SK-N-SH treated with all-trans-retinoic acid at 6 μM for 48 hours (cell line): ENCODE measurements around the gene TLCD5.

ENCODE experiments used
- ATAC-seq: fragments of 200-7000 bp; cut with Tn5 transposase; 3 replicates; pipeline ENCODE4 v1.9.1; 2020; ENCODE audit warnings: mild to moderate bottlenecking, moderate library complexity
- ARNTL ChIP-seq: fragments of 450-650 bp; formaldehyde crosslinking; IDR thresholded peaks from 2 replicates; pipeline ENCODE4 v1.5.0; 2020; ENCODE audit warnings: low read depth, mild to moderate bottlenecking, moderate library complexity, borderline replicate concordance
- BACH2 ChIP-seq: fragments of 250-450 bp; sonication (Bioruptor Pico); IDR thresholded peaks from 2 replicates; pipeline ENCODE4 v1.9.0; 2021; ENCODE audit warnings: mild to moderate bottlenecking, borderline replicate concordance
- CREB5 ChIP-seq: fragments of 250-450 bp; sonication (Bioruptor Pico); IDR thresholded peaks from 2 replicates; pipeline ENCODE4 v1.5.1; 2020; ENCODE audit warnings: low read depth, mild to moderate bottlenecking, moderate library complexity
- ESRRG ChIP-seq: fragments of 250-450 bp; sonication (Bioruptor Pico); IDR thresholded peaks from 2 replicates; pipeline ENCODE4 v1.6.1; 2021; ENCODE audit warnings: mild to moderate bottlenecking
- PATZ1 ChIP-seq: fragments of 250-450 bp; sonication (Bioruptor Pico); IDR thresholded peaks from 2 replicates; pipeline ENCODE4 v1.8.0; 2020; ENCODE audit warnings: mild to moderate bottlenecking, moderate library complexity, borderline replicate concordance
- POU6F1 ChIP-seq: fragments of 250-450 bp; sonication (Bioruptor Pico); IDR thresholded peaks from 2 replicates; pipeline ENCODE4 v1.8.0; 2021; ENCODE audit warnings: low read depth, mild to moderate bottlenecking, moderate library complexity, borderline replicate concordance
- PPARA ChIP-seq: fragments of 250-450 bp; sonication (Bioruptor Pico); IDR thresholded peaks from 2 replicates; pipeline ENCODE4 v1.5.0; 2020; ENCODE audit warnings: mild to moderate bottlenecking, borderline replicate concordance
- RARB ChIP-seq: fragments of 250-450 bp; sonication (Bioruptor Pico); IDR thresholded peaks from 2 replicates; pipeline ENCODE4 v1.8.0; 2021; ENCODE audit warnings: mild to moderate bottlenecking, moderate library complexity
- SNAI2 ChIP-seq: fragments of 250-450 bp; sonication (Bioruptor Pico); IDR thresholded peaks from 2 replicates; pipeline ENCODE4 v1.5.0; 2020; ENCODE audit warnings: mild to moderate bottlenecking, moderate library complexity
- TOX ChIP-seq: fragments of 250-450 bp; sonication (Bioruptor Pico); IDR thresholded peaks from 2 replicates; pipeline ENCODE4 v1.8.0; 2021; ENCODE audit warnings: mild to moderate bottlenecking, moderate library complexity, borderline replicate concordance
- TSHZ2 ChIP-seq: fragments of 250-450 bp; sonication (Bioruptor Pico); IDR thresholded peaks from 2 replicates; pipeline ENCODE4 v1.5.0; 2020; ENCODE audit warnings: mild to moderate bottlenecking, moderate library complexity
- ZC3H10 ChIP-seq: fragments of 250-450 bp; sonication (Bioruptor Pico); IDR thresholded peaks from 2 replicates; pipeline ENCODE4 v1.5.1; 2021; ENCODE audit warnings: mild to moderate bottlenecking, moderate library complexity
- ZFP30 ChIP-seq: fragments of 450-650 bp; formaldehyde crosslinking; IDR thresholded peaks from 2 replicates; pipeline ENCODE4 v1.5.0; 2022; ENCODE audit warnings: mild to moderate bottlenecking, moderate library complexity
- ZNF565 ChIP-seq: fragments of 450-650 bp; formaldehyde crosslinking; conservative IDR thresholded peaks from 2 replicates; pipeline ENCODE4 v1.5.0; 2020; ENCODE audit warnings: low read depth, mild to moderate bottlenecking, moderate library complexity
- ZNF70 ChIP-seq: fragments of 450-650 bp; formaldehyde crosslinking; IDR thresholded peaks from 2 replicates; pipeline ENCODE4 v1.5.0; 2020; ENCODE audit warnings: mild to moderate bottlenecking, moderate library complexity

The TLCD5 gene

GRCh38 chr11:120336641-120337354 is 11.7 kb downstream of the TLCD5 start:
- ATAC-seq = peak; percentile 39
- no peak for TF ChIP-seq CREB5 (CRISPR knock-in tag)
- TF ChIP-seq ZNF565 (CRISPR knock-in tag) = no peak
- TF ChIP-seq POU6F1 (CRISPR knock-in tag) = no peak
- TF ChIP-seq, all 23 proteins: peak for 0

- TF ChIP-seq PATZ1 (CRISPR knock-in tag) (no peak), SNAI2 (CRISPR knock-in tag) (no peak), BACH2 (CRISPR knock-in tag) (no peak), ZNF70 (no peak)
- ATAC-seq = peak; percentile 25
Measured at GRCh38 chr11:120337355-120338106, 12.4 kb downstream of the TLCD5 start.

GRCh38 chr11:120338107-120338933 is 13.2 kb downstream of the TLCD5 start:
- no peak for TF ChIP-seq TSHZ2
- TF ChIP-seq ZC3H10 (CRISPR knock-in tag) = no peak
- no peak for TF ChIP-seq BACH2 (CRISPR knock-in tag)
- TF ChIP-seq ZFP30 (CRISPR knock-in tag) = no peak
- TF ChIP-seq POU6F1 (CRISPR knock-in tag) = no peak
- TF ChIP-seq TOX (CRISPR knock-in tag) = no peak
- no peak for TF ChIP-seq SNAI2 (CRISPR knock-in tag)
- no peak for ATAC-seq

GRCh38 chr11:120339394-120339890 is 14.3 kb downstream of the TLCD5 start:
- TF ChIP-seq ARNTL (CRISPR knock-in tag) (no peak), RARB (no peak), PPARA (CRISPR knock-in tag) (no peak), ZNF565 (CRISPR knock-in tag) (no peak), ESRRG (no peak)
- TF ChIP-seq, all 23 proteins: peak for 0
- ATAC-seq = peak; percentile 5
